GM19328 (cell line): ENCODE data around the gene CHRNB1.
"Not testable (repeated sequence)": the region's sequence is repeated elsewhere in the genome, so short reads cannot be mapped to it uniquely, and the experiment has no call there.

Experiments
- ATAC-seq: cut with Tn5 transposase; IDR thresholded peaks from one replicate; pipeline ENCODE4 v1.9.1; 2021; ENCODE audit warnings: mild to moderate bottlenecking, moderate library complexity; ENCODE audit not compliant: unreplicated experiment

Gene CHRNB1

DNA sequence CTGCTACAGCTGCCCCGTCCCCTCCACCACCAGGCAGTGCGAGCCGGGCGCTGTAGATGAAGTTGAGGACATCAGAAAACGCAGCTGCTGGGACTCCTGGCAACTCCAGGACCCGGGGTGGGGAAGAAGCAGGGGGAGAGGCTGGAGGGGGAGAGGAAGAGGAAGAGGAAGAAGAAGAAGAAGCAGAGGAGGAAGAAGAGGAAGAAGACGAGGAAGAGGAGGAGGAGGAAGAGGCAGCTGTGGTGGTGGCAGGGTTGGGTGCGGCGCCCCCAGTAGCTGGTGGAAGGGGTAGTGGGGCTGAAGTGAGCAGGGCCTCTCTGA lies 21.4 kb downstream of the CHRNB1 start:
- no peak for ATAC-seq

DNA sequence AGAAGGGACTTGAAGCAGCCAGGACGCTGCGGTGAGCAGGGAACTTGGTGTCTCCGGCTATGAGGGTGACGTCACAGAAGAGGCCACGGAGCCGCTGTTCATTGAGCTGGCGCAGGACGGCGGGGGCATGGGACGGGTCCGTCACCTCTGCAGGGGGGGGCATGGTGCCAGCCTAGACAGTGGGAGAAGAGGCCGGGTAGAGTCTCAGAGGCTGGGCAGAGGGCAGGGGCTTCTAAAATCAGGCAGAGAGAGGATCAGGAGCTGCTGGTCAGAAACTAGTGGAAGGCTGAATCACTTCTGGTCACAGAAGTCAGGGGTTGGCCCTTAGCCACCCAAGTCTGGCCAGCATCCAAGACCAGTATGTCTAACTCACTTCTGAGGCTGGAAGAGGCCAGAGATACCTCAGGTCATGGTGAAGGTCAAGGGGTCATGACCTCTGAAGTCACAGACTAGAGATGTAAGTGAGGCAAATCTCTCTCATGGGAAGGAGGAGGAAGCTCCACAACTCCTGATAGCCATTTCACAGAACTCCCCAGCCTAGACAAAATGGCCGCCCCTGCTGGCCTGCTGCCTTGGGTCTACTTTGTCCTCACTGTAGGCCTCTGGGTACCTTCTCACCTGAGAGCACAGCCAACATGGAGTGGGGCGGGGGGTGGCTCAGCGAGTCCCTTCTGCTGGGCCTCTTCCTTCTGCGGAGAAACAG lies 21.9 kb downstream of the CHRNB1 start:
- no peak for ATAC-seq

DNA sequence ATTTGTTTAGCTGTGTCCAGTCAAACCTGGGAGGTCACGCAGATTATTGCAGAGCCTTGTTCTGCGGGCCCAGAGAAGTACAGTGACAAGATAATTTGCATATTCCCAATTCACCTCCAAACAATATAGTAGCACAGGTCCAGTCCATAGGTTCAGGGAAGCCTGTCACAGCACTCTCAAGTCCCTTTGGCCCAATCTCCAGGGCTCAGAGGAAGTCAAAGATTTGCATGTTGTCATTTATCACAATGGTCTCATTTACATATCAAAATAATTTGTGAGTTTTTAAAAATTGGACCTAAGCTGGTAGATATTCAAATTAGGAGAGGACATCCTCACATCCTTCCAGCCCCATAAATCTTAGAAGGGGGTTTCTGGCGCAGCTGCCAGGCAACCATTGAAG lies 22.6 kb downstream of the CHRNB1 start:
- no peak for ATAC-seq

DNA sequence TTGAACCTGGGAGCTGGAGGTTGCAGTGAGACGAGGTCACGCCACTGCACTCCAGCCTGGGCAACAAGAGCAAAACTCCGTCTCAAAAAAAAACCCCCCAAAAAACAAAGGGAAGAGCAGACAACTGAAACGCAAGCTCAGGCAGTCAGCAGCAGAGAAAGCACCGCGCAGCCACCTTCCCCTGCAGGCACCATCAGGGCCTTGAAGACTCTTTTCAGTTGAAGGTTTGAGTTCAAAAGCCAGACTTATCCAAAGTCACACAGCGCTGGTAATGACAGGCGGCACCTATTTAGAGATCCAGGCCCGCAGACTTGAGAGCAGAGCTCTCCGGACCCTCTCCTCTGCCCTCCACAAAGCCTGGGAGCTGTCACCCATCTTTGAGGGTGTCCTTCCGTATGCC lies 23.4 kb downstream of the CHRNB1 start:
- ATAC-seq = no peak

DNA sequence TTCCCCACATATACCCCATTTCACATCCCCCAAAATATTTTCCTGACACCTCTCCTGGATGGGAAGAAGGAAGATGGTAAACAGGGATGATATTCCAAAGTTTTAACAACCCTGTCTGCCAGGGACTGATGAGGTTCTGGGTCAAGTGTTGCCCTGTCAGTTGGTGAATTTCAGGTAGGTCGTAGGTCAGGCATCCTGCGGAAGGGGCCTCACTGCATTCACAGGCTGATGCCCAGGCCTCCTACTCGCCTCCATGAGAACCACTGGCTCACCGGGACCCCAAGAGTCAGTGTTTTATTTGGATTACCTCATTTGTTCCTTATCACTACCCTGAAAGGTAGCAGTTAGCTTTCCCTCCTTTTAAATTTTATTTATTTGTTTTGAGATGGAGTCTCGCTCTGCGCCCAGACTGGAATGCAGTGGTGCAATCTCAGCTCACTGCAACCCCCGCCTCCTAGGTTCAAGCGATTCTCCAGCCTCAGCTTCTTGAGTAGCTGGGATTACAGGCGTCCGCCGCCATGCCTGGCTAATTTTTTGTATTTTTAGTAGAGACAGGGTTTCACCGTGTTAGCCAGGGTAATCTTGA lies 24.0 kb downstream of the CHRNB1 start:
- ATAC-seq = no peak

DNA sequence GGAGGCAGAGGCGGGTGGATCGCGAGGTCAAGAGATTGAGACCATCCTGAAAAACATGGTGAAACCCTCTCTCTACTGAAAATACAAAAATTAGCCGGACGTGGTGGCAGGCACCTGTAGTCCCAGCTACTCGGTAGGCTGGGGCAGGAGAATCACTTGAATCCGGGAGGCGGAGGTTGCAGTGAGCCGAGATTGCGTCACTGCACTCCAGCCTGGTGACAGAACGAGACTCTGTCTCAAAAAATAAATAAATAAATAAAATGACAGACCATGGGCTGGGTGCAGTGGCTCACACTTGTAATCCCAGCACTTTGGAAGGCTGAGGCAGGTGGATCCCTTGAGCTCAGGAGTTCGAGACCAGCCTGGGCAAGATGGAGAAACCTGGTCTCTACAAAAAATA lies 25.0 kb downstream of the CHRNB1 start:
- not testable (repeated sequence) for ATAC-seq

DNA sequence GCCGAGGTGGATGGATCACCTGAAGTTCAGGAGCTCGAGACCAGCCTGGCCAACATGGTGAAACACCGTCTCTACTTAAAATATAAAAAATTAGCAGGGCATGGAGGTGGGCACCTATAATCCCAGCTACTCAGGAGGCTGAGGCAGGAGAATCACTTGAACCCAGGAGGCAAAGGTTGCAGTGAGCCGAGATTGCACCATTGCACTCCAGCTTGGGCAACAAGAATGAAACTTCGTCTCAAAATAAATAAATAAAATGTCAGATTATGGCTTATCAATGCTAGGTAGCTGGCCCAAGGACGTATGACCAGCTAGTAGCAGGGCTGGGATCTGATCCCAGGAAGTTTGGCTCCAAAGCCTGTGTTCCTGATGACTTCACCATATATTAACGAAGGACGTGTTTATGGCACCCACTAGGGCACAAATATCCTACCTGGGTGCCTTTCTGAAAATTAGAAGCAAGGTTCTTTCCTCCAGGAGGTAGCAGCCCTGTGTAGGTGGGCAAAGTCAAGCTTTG lies 25.7 kb downstream of the CHRNB1 start:
- ATAC-seq = not testable (repeated sequence)

DNA sequence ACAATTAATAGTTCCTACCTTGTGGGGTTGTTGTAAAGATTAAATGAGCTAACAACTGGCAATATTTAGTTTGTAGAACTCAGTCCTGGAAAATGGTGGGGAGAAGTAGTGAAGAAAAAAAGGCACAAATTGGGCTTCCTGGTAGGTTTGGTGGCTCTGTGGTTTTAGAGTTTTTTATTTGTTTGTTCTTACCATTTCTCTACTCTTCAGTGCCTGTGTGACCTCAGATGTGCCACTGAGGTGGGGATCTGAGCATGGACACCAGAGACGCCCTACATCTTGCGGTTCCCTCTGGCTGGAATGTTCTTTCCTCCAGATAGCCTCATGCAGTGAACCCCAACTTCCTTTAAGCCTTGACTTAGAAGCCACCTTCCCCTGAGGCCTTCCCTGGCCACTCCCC lies 26.9 kb downstream of the CHRNB1 start:
- ATAC-seq = no peak

DNA sequence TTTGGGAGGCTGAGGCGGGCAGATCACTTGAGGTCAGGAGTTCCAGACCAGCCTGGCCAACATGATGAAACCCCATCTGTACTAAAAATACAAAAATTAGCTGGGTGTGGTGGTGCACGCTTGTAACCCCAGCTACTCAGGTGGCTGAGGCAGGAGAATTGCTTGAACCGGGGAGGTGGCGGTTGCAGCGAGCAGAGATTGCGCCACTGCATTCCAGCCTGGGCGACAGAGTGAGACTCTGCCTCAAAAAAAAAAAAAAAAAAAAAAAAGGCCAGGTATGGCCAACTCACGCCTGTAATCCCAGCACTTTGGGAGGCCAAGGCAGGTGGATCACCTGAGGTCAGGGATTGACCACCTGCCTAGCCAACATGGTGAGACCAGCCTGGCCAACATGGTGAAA lies 29.9 kb downstream of the CHRNB1 start:
- ATAC-seq = not testable (repeated sequence)

DNA sequence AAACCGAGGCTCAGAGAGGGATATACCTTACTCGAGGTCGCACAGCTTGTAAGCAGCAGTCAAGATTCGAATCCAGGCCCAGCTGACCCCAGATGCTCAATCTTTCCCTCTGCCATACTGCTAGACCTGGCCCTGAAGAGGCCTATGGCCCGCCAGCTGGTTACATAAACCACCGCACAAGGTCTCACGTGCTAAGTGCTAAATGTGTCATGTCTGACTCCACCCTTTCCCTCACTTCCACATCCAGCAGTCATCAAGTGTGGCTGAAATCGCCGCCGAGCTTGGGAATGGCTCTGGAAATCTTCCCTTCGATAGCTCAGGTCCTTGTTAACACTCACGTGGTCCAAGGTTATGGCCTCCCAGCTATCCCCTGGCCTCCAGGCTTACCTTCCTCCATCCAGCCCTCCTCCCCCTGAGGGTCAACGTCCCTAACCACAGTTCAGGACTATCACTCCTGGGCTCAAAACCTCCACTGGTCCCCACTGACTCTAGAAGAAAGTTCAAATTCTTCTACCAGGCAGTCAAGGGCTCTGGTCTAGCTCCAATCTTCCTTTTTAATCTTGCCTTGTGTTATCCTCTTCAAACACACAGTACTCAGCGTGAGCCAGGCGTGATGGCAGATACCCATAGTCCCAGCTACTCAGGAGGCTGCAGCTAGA lies 31.0 kb downstream of the CHRNB1 start:
- ATAC-seq = no peak

DNA sequence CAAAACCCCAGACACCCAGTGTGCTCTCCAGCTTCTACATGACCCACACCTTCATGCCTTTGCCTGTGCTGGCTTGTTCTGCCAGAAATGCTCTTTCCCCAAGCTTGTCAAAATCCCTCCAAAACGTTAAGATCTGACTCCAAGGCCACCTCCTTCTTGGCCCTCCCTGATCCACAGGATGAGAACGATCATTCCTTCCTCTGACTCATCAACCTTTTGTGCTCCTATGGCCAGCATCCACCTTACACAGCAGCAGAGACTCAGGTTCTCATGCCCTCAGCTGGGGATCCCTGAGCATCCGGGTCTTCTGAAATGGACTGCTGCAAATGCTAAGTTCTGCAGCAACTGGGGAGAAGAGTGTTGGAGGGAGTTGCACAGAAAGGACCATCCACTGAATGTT lies 31.6 kb downstream of the CHRNB1 start:
- no peak for ATAC-seq

DNA sequence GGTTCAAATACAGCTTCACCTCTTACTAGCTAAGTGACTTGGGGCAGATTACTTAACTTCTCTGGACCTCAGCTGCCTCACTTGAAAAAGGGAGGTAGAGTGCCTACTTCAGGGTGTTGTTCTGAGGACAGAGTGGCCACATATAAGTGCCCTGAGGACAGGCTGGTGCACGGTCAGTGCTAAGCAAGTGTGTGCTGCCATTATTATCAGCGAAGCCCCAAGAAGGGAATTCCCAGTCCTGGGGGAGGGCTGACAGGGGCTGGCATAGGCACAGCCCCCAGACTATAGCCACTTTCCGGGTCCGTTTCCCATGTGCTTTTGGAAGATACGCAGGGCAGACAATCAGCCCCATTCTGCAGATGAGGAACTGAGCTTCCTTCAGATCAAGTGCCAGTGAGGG lies 32.1 kb downstream of the CHRNB1 start:
- ATAC-seq = no peak

DNA sequence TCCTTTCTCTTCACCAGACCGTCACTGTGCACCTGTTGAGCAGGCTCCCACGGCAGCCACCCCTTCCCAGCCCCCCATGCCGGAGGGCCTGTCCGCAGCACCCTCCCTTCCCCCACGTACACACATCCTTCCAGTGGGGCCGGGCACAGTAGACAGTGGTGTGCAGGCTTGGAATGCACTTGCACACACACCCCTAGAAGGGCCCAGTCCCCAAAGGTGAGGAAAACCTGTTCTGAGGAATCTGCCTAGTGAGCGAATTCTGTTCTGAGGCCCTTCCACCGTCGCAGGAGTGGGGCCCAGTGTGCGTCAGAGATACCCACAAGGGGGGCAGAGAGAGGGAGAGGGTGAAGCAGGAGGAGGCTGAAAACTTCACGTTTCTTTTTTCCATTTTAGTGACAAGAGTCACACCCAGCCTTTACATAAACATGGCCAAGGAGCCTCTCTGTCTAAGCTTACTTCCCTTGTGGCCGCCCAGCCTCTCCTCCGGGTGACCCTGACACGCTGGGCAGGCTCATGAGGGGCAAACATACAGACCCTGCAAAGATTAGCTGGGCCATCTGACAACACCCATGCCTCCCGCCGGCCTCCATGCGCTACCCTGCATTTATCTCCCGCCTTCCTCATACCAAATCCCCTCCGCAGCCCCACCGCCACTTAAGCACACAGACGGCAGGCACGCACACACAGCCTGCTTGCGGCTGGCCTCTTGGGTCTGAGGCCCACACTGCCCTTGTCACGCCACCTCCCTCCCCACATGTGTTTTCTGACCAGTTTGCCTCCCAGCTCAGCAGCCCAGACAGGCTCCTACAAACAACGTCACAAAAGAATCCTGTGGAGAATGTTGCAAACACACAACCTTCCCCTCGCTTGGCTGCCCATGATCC lies 32.8 kb downstream of the CHRNB1 start:
- ATAC-seq = no peak

DNA sequence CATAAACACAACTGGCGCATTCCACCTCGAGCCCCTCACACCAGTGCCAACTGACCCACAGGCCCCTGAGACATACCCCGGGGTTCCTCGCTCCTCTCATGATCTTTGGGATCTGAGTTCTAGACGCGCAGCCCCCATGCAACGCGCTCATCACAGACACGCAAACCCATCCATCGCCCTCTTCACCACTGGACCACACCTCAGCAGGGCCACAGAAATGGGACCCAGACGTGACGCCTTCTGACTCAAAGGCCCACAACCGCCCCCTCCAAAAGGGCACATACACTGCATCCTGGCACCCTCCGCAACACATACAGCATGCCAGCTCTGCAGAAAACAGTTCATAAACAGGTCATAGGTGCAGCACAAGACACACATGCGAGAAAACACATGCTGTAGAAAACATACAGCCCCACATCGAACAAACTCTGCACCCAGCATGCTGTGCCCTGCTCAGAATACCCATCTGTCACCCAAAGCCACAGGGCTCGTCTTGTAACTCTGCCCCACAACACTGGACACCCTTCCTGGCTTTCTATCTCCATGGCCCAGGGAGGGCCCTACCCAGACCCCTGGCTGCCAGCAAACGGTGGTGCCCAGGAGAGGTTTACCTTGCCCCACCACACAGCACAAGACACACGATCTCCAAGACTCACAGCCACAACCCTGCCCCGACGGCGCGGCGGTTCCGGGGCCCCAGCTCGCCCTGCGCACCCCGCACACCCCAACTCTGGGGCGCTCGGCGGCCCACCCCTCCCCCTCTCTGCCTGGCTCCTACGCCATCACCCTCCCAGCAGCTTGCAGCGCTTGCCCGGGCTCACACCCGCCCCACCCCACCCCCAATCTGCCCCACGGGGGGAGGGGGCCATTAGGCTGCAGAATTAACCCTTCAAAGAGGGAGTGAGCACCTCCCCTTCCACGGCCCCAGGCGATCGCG lies 33.7 kb downstream of the CHRNB1 start:
- no peak for ATAC-seq

DNA sequence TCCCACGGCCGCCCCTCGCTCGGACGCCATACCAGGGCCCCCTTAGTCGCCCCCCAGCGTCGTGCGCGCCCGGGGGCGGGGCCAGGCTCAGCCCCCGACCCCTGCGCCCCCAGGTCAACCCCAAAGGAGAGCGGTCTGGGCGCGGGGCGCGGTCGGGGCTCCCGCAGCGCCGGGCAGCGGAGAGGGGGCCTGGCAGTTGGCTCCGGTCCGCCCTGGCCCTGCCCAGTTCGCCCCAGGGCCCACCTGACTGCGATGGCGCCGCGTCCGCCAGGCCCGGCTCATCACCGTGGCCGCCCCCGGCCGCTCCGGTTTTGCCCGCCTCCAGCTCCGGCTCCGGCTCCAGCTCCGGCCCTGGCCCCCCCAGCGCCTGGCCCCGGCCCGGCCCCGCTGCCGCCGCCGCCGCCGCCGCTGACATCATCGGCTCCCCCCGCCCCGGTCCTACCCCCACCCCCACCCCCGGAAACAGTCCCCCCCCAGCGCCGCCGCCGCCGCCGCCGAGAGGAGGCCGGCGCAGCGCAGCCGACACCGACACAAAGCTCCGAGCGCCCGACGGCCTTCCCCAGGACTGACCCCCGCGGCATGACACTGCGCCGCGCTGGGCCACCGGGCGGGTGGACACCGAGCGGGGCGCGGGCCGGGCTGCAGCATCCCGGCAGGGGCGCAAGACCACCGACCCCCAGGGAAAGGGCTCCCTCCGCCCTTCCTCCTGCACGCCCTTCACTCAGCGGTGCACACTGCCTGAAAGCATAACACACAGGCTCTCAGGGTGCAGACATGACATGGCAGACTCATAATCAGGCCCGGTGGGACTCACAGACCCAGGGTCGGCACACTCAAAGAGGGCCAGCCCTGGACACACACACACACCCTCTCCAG lies 34.6 kb downstream of the CHRNB1 start, which contains the start of gene ZBTB4:
TSS of gene ZBTB4 (minus strand) at position 419 of the 876 bp plus-strand sequence. CDS start 12,830 bp downstream, outside the sequence.
- no peak for ATAC-seq

DNA sequence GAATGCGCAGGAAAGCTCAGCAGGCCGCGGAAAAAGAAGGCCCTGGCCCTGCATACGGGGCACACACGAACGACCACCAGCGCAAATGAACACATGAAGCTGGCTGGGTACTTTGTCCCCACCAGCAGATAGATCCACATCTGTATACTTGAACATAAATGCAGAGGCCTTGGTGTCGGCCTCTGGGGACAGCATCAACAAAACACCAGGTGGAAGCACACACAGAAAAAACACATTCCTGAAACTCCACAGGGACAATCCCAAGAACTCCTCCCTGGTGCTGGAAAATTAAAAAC lies 35.2 kb downstream of the CHRNB1 start:
- ATAC-seq = no peak

DNA sequence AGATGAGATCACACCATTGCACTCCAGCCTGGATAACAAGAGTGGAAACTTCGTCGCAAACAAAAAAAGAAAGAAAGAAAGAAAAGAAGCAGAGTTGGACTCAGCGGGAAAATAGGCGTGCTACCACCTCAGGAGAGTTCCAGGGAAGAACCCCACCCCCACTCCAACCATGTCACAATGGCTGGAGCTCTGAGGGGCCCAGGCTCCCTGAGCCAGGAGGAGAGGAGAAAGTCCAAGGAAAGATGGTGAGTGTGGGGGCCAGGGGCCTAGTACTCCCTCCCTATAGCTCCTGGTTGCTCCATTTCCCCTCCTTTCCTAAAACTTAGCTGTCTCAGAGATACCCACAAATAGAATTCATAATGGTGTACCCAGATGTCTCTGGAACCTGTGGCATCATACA lies 36.4 kb downstream of the CHRNB1 start, which contains the start of gene SLC35G6:
TSS of gene SLC35G6 (plus strand) at position 172 of the 400 bp plus-strand sequence. CDS start at position 243, 71 bp downstream.
- ATAC-seq = not testable (repeated sequence)

DNA sequence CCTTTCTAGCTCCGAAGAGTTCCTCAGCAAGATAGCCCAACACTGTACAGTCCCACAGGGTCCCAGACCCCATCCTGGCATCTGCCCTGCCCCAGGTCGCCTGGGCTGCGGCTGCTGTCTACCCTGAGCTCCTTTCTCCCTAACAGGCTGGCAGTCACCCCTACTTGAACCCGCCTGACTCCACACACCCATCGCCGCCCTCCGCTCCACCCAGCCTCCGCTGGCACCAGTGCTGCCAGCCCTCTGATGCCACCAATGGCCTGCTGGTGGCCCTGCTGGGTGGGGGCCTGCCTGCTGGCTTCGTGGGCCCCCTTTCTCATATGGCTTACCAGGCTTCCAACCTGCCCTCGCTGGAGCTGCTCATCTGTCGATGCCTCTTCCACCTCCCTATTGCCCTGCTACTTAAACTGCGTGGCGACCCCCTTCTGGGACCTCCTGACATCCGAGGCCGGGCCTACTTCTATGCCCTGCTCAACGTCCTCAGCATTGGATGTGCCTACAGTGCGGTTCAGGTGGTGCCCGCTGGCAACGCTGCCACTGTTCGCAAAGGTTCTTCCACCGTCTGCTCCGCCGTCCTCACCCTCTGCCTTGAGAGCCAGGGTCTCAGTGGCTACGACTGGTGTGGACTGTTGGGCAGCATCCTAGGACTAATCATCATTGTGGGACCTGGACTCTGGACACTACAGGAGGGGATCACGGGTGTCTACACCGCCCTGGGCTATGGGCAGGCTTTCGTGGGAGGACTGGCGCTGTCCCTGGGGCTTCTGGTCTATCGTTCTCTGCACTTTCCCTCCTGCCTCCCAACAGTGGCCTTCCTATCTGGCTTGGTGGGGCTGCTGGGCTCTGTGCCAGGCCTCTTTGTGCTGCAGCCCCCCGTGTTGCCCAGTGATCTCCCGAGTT lies 37.2 kb downstream of the CHRNB1 start:
- not testable (repeated sequence) for ATAC-seq
